GM18499 (cell line): ENCODE measurements around the gene EVPL.
"Not testable (repeated sequence)": the region's sequence is repeated elsewhere in the genome, so short reads cannot be mapped to it uniquely, and the experiment has no call there.

ENCODE experiments used
- ATAC-seq: cut with Tn5 transposase; IDR thresholded peaks from one replicate; pipeline ENCODE4 v1.9.1; 2021; ENCODE audit warnings: moderate number of reproducible peaks; ENCODE audit not compliant: insufficient read depth, unreplicated experiment

Gene EVPL

GRCh38 chr17:76048711-76049110 lies 21.6 kb upstream of the EVPL start:
- ATAC-seq = no peak

DNA sequence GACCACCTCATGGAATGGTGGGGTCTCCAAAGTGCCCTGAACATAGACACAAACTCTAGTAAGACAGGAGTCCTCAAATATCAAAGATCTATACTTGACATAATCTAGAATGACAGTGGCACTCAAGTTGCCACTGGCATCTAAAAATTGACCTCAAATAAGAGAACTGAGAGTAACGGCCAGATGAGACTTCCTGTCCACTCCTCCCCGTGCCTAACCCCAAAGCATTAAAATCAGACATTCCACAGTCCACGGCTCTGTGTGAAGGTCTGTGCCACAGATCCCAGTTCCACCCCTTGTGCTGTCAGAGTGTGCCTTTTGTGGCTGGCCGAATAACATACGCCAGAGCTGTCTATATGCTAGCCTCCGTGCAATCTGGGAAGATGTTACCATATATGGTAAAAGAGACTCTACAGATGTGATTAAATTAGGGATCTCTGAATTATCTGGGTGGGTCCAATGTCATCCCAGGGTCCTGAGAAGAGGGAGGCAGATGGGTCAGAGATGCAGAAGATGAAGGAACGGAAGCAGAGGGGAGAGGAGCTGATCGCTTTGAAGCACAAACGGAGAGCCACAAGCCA lies 21.0 kb upstream of the EVPL start:
- ATAC-seq = no peak

- ATAC-seq = no peak
Observed at GRCh38 chr17:76046064-76046463, 19.0 kb upstream of the EVPL start.

DNA sequence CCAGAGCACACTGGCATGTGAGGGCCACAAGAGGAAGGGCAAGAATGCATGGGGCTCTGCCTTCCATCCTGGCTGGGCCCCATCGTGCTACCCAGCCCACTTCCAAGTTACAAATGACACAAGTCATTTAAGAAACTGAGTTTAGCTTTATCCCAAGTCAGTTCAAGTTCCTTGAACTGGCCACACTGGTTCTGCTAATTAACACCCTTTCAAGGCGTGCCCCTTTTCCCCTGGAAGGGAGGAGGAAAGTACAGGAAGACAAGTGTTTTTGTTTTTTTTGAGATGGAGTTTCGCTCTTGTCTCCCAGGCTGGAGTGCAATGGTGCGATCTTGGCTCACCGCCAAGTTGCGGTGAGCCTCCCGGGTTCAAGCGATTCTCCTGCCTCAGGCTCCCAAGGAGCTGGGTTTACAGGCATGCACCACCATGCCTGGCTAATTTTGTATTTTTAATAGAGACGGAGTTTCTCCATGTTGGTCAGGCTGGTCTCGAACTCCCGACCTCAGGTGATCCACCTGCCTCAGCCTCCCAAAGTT lies 17.4 kb upstream of the EVPL start:
- ATAC-seq = not testable (repeated sequence)

DNA sequence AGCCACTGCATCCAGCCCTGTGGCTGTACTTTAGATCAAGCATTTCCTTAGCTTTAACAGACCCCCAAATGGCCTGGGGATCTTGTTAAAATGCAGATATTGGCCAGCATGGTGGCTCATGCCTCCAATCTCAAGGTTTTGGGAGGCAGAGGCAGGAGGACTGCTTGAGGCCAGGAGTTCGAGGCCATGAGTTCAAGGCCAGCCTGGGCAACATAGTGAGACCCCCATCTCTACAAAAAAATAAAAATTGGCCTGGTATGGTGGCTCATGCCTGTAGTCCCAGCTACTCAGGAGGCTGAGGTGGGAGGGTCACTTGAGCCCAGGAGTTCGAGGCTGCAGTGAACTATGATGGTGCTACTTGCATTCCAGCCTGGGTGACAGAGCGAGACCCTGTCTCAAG lies 15.8 kb upstream of the EVPL start:
- not testable (repeated sequence) for ATAC-seq

DNA sequence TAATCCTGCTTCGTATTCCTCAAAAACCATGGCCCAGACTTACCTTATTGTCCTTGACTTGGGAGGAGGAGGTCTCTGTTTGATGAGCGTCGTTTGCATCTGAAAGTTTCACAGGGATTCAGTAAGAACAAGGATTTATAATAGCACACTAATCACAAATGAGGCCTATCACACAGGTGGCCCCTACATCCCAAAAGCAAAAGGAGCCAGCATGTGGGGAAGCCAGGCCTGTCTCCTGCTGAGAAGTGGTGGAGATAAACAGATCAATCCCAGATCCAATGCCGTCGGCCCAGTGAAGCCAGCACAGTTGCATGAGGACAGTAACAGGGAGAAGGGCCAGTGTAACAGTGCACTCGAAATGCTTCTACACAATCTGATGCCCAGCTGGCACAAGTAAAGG lies 13.3 kb upstream of the EVPL start:
- ATAC-seq = no peak

DNA sequence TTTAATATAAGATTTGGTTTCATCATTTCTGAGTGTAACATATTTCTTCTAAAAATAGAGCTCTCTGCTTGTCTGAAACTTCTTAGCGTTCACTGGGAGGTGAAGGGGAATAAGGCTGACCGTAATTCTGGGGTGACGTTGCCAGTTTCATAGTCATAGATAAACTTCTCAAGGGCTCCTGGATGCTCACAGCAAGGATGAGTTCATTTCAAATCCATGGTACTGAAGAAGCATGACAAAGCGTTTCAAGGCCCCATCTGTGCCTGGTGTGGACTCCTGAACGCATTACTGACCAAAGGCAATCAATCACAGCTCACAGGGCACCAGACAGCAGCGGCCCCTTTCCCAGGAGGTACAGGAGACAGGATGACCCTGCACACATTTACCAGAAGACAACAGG lies 12.0 kb upstream of the EVPL start:
- ATAC-seq = no peak

DNA sequence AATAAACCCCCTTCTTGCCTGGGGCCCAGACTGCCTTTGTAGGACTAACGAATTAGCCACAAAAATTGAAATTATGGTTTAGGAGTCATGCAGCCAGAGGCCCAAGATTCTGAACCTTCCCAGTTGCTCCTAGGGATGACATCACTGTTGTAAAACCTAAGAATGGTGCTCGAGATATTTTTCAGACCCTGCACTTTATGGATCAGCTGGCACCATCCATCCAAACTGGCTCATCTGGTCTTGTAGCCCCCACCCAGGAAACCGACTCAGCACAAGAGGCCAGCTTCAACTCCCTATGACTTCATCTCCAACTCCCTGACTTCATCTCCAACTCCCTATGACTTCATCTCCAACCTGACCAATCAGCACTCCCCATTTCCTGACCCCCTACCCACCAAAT lies 10.9 kb upstream of the EVPL start:
- ATAC-seq = no peak

- ATAC-seq = no peak
Observed at GRCh38 chr17:76036497-76037261, 9.6 kb upstream of the EVPL start.

GRCh38 chr17:76034428-76035350 lies 7.6 kb upstream of the EVPL start:
- ATAC-seq = no peak

GRCh38 chr17:76033139-76033538 lies 6.0 kb upstream of the EVPL start:
- ATAC-seq = no peak

DNA sequence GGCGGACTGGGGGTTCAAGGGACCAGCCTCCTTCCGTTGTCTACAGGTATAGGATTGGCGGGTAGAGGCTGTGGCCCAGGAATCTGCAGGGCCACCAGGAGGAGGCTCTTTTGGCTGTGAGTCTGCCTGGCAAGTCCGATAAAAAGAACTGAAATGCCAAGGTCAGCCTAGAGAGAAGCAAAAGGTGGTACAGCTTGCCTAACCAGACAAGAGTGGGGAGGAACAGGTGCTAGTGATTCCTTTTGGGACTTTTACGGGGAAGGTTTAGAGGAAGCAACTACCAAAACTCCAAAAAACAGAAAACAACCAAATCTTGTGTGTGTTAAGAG lies 5.6 kb upstream of the EVPL start:
- ATAC-seq = no peak

DNA sequence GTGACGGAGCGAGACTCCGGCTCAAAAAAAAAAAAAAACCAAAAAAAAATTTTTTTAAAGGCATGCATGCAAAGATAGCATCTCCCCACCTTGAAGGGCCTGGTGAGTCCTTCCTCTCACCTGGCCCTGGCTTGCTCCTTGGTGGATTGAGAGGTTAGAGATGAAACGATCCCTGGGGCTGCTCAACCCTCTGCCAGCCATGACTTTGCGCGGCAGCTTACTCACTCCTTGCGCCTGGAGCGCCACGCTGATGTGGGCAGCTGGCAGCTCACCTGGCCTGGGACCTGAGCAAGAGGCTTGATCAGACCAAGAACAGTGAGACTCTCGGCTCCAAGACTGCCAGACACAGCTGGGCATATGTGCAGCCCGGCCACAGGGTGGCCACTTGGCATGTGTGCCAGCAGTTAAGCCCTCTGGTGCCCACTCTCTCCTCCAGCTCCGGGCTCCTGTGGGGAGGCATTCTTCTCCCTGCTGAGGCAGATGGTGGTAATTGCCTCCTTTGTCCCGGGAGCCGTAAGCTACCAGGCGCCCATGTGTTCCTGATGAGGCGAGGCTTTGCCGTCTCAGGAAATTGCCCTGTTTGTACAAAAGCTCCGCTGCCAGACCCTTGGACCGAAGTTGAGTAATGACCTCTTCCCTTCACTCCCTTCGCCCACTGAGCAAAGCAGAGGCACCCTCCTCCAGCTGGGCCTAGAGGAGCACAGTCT lies 5.1 kb upstream of the EVPL start:
- no peak for ATAC-seq

DNA sequence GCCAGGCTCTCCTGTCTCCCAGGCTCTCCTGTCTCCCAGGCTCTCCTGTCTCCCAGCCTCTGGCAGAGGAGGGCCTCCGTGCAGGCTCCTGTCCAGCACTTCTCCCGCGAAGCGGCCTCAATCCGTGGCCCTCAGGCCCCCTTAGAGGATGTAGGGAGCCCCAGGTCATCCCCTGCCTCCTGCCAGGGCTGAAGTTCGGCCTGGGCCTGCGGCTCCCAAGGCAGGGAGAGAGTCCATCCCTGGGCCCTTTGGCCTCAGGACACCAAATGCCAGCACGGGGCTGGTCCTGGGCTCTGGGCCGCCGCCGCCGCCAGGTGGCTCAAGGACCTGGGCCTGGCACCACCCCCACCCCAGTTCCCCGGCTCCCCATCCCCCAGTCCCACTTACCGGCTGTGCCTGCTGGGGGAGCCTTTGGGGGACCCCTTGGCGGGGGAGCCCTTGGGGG lies 370 bp downstream of the EVPL start:
- no peak for ATAC-seq

GRCh38 chr17:76025294-76025693 lies 1.8 kb downstream of the EVPL start:
- no peak for ATAC-seq

DNA sequence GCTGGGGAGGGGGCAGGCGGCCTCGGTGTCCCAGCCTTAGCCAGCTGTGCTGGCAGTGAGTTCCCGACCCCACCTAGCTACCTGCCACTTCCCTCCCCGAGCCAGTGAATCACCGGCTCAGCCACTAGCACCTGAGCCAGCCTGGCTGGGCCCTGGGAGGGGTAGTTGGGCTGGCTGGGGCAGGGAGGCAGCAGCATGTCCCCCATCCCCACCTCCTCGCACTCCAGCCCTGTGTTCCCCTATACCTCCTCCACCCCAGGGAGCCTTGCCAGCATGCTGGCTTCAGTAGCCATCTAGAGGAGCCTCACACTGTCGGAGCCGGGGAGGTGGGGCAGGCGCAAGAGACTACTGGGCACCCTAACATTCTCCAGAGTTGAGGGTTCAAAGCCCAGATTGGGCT lies 2.8 kb downstream of the EVPL start:
- no peak for ATAC-seq

GRCh38 chr17:76023900-76024237 lies 3.2 kb downstream of the EVPL start:
- ATAC-seq = no peak

DNA sequence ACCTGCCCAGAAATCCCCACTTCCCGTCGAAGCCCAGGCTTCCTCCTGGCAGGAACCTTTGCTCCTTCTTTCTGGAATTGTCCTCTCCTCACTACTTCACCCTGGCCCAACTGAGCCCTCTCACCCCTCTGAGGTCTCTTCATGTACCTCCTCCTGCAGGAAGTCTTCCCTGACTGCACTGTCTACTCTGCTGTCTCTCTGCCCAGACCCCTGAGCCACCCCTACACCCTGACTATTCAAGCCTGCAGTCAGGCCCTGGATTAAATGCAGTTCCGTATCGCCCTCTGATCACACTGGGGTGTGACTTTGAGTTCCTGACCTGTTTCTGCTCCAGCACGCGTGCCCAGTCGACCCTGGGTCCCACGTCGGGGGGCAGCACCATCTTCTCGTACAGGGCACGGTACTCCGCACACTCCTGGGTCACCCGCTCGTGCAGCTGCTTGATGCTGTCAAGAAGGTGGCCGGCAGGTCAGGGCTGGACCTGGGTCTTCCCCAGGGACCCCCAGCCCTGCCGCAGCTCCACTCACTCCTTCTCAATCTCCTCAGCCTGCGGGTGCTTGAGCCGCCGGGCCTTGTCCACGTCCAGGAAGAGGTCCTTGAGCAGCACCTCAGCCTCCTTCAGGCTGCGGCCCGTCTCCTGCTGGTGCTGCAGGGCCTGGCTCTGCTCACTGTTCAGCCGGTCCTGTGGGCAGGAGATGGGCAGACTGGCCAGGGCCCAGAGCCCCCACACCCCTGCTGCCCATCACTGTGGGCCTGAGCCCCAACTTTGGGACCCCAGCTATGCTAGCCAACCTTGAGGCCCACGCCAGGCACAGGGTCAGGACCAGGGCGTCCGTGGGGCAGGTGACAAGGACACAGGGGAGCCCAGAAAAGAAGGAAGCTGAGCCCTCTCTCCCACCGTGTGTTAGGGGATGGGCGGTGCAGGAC lies 3.9 kb downstream of the EVPL start:
- ATAC-seq = no peak

DNA sequence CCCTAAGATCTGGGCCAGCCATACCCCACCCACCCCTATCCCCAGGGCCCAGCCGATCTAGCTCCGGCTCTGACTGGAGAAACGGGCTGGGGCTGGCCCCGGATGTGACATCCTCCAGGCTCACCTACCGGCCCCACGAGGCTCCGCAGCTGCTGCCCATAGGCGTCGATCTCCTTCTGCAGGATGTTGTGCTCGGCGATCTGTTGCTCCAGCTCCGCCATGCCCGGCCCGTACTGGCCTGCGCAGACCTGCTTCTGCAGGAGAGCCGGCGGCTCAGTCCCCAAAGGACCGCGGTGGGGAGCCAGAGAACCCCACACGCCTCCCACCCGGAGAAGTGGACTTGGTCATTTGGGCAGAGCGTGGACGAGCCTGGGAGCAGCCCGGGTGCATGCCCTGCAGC lies 4.8 kb downstream of the EVPL start:
- ATAC-seq = no peak
